ENCODE measurements around the gene PTPRJ.

DNA sequence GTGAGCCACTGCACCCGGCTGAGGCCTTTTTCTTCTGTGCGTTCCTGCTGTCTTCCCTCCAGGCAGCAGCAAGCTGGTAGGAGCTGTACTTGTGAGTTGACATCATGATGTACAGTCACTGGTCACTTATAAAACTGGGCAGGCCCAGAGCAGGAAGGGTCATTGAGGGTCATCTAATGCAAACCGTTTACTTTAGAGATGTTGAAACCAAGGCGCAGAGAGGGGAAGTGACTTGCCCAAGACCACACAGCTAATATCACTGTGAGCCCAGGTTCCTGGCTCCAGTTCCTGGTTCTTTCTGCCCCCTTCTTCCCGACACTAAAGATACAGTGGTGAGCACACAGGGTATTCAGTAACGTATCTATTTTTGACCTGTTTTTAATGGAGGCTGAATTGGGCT, 27.3 kb downstream of the PTPRJ start:
- TF ChIP-seq EZH2phosphoT487 (IDR thresholded peaks at IDR 0.05; ENCODE audit: insufficient read depth, low read depth): no peak
- TF ChIP-seq EZH2 (IDR thresholded peaks at IDR 0.05; ENCODE audit: insufficient read depth, poor library complexity, severe bottlenecking): no peak
